Measurements from ENCODE around the gene CDKN2AIPNL. TPM values are rescaled to one million over a fixed set of nuclear protein-coding genes. Genes with fewer than 3 reads are reported as not detected.

Gene CDKN2AIPNL, protein sequence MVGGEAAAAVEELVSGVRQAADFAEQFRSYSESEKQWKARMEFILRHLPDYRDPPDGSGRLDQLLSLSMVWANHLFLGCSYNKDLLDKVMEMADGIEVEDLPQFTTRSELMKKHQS
- total RNA-seq = 10 to 100 TPM; 15.0 to 19.3 TPM
- long read RNA-seq, transcript CDKN2AIPNL-202 (3 exons, 1,223 nt) = major isoform, 33 of 40 reads
- long read RNA-seq, partial matches to known transcripts = 0 of 40 reads
- long read RNA-seq, other reads (novel, unspliced or antisense) = 6 of 40 reads

DNA sequence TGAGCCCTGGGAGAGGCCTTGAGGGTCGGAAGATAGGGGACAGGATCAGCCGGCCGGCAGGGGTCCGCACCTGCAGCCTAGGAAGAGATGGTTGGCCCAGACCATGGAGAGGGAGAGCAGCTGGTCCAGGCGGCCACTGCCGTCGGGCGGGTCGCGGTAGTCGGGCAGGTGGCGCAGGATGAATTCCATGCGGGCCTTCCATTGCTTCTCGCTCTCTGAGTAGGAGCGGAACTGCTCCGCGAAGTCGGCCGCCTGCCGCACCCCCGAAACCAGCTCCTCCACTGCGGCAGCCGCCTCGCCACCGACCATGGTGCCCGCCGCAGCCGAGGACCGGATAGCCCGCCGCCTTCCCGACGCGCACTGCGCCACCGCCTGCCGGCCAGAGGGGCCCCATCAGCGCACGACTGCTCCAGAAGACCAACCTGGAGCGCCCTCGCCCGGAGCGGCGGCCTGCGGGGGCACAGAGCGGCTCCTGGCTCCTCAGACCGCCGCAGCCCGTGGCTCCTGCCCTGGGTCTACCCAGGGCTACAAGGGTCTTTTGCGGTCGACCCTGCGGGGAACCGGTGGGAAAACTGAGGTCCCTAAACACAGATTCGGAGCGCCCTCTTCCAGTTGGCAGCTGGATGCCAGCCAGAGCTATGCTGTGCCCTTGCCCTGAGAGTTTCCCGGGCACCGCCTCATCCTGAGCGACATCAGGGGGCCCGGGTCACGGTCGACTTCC, at the start of gene CDKN2AIPNL:
CDKN2AIPNL (minus strand) TSS at position 336 of the 721 bp plus-strand sequence; CDS start at position 309, 27 bp downstream.
- ATAC-seq = peak; percentile 92
- intact Hi-C loops (cut with DNase I, micrococcal nuclease) = loop anchor here in 1 of 2 donors (10.0 kb wide), 1 partner anchor 113 kb away; the partner anchor contains the start of gene JADE2

DNA sequence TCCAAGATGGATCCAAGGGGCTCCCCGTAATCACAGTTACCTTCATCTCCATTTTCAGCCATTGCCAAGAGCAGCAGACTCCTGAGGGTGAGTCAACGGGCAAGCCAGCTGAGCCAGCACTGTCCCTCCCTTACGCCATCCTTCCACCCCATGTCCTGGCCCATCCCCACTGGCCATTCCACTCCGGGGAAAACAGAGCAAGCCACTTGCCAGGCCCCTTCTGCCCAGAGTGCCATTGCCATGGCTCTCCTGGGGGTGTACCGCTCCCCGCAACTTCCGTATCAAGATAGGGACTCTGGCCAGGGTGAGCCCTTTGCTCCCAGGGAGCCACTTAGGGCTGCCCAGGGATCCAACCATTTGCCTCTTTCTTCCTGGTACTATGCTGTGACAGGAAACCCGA, 48.9 kb upstream of the CDKN2AIPNL start:
- intact Hi-C loops (cut with DNase I, micrococcal nuclease) = loop anchor here in 1 of 2 donors (10.0 kb wide), 1 partner anchor 64 kb away; the partner anchor contains the start of gene JADE2
- DNase-seq (peak in 1 of 2 donors; percentile 22), ATAC-seq (no peak)

More for the DNA sequence above, at the start of gene CDKN2AIPNL:
- DNase-seq = peak; percentile 92 to 95

DNA sequence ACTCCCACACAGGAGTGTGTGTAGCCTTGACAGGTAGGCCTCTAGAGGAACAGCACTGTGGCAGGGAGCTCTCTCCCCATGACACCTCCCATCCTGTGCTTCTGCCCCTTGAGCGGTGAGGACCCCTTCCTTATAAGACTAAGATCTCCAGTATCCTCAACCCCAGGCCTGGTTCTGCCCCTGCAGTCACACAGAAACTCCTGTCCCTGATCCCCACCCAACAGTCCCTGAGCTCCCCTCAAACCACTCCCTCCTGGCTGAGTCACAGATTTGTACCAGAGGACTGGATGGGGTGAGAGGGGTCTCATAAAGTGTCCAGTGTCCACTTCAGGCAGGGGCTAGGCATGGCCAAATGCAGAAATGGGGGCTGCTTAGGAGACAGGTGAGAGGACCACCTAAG, 47.8 kb upstream of the CDKN2AIPNL start:
- DNase-seq (no peak), ATAC-seq (no peak)
- intact Hi-C loops (cut with DNase I, micrococcal nuclease) = no loop called here

DNA sequence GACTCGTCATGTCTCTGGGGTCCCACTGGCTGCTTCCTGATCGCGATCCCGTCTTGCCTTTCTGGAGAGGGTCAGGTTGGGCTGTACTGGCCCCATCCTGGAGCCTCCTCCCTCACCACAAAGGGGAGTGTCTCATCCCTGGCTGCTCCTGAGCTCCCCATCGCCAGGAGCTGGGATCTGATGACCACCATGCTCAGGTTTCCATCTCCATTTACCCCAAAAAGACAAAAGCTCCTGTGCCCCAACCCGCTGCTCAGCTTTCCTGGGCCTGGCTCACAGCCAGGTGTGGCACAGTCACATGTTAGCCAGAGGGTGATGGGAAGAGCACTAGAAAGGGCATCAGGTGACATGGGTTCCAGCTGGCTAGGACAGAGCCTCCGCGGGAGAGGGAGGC, 47.3 kb upstream of the CDKN2AIPNL start:
- DNase-seq (no peak), ATAC-seq (no peak)
- intact Hi-C loops (cut with DNase I, micrococcal nuclease) = no loop called here

DNA sequence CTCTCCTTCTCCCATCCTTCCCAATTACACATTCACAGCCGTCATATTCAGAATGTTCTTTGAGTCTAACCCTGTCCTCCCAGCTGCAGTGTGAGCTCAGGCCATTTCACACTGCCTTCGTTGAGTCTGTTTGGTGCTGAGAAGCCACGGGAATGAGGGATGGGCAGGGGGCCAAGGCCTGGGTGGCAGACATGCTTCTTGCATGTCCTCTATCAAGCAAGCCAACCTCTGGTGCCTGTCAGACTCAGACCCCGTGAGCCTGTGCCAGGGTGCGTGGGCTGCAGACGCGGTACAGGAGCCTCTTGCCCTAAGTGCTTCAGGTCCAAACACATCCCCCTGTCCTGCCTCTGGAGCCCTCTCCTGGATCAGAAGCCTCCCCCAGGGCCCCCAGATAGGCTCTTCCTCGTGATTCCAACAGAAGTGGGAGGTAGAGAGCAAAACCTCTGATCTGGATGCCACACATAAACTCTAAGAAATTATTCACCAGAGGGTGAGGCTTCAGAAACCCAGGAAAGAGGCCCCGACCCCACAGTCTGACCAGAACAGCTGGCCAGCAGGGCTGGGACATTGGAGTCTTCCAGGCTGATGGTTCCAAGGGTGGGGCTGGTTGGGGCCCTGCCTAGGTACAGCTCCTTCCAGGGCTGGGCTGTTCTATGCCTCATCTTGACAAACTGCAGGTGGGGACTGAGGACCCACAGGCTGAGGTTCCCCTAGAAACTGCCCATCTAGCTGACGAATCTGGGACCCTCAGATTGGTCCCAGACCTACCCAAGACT, 46.7 kb upstream of the CDKN2AIPNL start:
- DNase-seq = peak in 1 of 2 donors; percentile 32
- peak; percentile 75 for ATAC-seq
- intact Hi-C loops (cut with DNase I, micrococcal nuclease) = no loop called here

DNA sequence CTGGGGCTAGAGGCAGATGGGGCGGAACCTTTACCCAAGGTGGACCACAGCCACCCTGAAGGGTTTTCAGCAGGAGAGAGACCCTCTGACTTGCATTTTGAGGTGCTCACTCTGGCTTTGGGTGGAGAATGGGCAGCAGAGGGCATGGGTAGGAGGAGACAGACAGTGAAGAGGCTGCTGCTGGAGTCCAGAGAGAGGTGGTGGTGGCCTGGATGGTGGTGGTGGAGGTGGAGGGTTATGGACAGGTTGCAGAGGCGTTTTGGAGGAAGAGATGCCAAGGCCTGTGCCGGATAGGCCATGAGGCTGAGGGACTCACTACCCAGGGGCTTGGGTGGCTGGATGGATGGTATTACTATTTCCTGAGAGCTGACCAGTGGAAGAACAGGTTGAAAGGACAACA, 46.1 kb upstream of the CDKN2AIPNL start:
- DNase-seq (no peak), ATAC-seq (no peak)
- intact Hi-C loops (cut with DNase I, micrococcal nuclease) = no loop called here

DNA sequence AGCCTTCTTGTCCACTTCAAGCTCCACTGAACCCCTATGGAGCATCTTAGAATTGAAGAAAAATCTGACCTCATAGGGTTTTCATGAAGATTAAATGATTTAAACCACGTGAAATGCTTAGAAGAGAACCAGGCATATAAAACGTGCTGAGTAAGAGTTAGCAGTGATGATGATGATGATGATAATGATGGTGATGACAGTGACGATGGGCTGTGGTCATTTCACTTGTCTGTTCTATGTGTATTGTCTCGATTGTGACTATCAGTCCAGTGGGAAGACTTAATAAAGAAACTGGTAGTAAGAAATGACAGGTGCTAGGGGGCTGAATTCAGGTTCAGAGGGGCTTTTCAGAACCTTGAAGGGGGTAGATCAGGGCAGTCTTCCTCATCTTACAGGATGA, 45.1 kb upstream of the CDKN2AIPNL start:
- DNase-seq = no peak
- no peak for ATAC-seq
- intact Hi-C loops (cut with DNase I, micrococcal nuclease) = no loop called here

DNA sequence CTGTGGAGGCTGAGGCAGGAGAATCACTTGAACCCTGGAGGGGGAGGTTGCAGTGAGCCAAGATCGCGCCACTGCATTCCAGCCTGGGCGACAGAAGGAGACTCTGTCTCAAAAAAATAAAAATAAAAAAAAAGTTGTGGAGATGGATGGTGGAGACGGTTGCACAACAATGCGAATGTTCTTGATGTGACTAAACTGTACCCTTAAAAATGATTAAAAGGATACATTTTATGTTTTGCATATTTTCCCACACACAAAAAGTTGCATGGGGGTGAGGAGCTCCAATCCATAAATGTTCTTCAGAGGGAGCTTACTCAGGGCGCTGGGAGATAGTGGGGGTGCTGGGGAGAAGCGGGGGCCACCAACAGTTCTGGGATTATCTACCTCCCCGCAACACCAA, 43.8 kb upstream of the CDKN2AIPNL start:
- intact Hi-C loops (cut with DNase I, micrococcal nuclease) = no loop called here
- no peak for DNase-seq
- ATAC-seq = no peak

DNA sequence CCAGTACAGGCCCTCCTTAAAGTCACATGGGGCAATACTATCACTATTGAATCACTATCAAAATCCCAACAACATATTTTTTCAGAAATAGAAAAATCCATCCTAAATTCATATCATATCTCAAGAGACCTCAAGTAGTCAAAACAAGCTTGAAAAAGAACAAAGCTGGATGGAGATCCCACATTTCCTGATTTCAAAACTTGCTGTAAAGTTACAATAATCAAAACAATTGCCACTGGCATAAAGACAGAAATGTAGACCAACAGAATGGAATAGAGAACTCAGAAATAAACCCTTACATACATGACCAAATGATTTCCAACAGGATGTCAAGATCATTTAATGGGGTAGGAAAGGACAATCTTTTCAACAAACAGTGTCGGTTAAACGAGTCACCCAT, 41.3 kb upstream of the CDKN2AIPNL start:
- ATAC-seq (no peak), DNase-seq (no peak)
- intact Hi-C loops (cut with DNase I, micrococcal nuclease) = no loop called here

DNA sequence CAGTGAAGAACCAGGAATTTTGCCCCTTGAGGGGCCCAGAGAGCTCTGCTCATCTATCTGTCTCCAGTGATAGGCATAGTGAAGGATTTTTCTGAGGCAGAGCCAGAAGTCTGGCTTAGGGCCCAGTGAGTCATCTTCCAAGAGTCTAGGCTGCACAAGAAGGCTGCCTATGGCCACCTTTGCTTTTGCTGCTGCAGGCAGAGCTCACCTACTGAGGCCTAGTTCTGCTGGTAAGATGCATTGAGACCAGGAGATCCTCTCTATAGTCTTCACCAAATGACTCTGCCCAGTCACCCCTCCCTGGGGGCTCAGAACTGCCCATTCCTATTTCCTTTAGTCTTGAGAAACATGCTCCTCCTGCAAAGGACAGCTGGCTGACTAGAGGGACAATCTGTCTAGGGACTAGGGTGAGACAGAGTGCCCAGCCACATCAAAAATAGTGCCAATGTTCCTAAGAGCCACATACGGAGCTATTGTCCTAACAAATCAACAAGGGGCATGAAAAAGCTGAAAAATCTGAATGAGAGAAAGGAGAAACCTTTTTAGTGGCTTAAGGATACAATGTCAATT, 40.3 kb upstream of the CDKN2AIPNL start:
- intact Hi-C loops (cut with DNase I, micrococcal nuclease) = no loop called here
- ATAC-seq (peak; percentile 42), DNase-seq (peak; percentile 31 to 39)

DNA sequence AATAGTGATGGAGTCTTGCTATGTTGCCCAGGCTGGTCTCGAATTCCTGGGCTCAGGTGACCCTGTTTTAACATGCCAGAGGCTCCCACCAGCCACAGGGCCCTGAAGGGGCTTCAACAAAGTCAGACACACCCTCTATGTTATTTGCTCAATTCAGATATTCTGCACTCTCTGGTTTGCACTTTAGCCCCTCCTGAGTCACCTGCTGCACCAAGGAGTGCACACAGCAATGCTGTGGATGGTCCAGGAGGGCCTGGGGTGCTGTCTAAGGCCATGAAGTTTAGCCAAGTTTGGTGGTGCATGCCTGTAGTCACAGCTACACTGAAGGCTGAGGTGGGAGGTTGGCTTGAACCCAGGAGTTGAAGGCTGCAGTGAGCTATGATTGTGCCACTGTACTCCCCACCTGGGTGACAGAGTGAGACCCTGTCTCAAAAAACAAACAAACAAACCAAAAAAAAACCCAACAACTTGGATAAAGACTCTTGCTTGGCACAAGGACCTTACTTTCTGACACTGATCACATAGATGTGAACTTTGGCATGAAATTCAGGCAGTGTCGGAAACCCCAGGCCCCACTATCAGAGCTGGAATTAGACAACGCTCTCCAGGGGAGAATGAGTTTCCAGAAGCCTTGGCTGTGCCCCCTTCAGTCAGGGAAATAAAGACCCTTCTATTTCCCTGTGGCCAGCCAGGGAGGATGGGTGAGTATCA, 39.7 kb upstream of the CDKN2AIPNL start:
- intact Hi-C loops (cut with DNase I, micrococcal nuclease) = no loop called here
- DNase-seq = no peak
- ATAC-seq = no peak

DNA sequence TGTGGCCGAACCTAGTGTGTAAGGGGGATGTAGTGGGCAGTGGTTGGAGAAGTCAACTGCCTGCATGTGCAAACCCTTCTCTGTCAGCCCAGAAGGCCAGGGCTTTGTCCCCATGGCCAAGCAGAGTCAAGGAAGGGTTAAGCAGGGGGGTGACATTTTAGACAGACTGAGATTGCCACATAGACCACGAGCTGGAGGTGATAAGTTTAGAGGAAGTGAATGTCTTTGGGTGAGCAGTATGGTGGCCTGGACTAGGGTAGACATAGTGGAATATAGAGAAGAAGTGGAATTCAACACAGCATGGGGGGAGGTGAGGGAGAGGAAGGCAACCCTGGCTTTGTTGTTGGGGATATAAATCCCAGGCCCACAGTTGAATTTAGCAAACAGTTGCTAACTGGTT, 38.7 kb upstream of the CDKN2AIPNL start:
- intact Hi-C loops (cut with DNase I, micrococcal nuclease) = no loop called here
- ATAC-seq (no peak), DNase-seq (no peak)

DNA sequence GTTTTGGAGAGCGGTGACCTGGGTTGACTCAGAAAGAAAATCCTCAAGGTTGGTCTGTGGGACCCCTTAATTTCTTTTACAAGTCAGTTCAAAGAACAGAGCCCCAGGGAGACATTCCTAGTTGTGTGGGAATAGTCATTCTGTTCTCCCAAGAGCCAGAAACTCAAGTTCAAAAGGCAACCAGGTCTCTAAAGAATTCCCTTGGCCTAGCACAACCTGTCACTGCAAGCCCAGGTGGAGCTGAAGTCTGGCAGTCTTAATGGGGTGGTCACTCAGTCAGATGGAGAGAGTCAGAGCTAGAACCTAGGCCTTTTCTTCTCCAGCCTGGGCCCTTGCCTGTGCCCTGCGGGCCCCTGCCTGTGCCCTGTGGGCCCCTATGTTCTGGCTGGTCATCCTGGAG, 37.5 kb upstream of the CDKN2AIPNL start:
- ATAC-seq (no peak), DNase-seq (no peak)
- intact Hi-C loops (cut with DNase I, micrococcal nuclease) = no loop called here

DNA sequence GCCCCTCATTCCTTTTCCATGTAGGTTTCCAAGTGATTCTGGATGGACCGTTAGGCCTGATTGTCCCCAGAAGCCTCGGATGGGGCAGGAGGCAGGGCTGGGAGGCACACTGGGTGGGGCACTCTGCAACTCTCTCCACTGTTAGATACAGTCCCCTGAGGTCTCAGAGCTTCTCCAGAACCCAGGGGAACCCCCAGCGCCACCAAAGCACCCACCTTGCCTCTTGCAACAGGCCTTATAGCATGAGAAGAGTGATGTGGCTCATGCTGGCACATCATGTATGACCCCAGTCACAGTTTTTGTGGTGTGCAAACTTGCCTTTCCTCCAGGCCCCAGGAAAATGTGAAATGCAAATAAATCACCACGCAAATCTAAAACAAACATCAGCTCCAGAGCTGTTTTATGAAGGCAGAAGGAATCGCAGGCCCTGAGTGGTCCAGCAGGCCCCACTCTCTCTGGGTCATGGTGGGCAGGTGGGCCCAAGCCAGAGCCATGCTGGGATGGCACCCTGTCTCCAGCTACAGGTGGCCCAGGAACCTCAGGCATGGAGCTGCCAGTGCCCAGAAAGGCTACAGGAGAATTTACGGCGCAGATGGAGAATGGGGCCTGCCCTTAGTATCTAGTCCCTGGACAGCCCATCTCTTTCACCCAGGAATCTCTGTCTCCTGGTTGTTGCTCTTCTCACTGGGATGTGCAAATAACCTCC, 36.3 kb upstream of the CDKN2AIPNL start:
- intact Hi-C loops (cut with DNase I, micrococcal nuclease) = no loop called here
- ATAC-seq = no peak
- DNase-seq = no peak

DNA sequence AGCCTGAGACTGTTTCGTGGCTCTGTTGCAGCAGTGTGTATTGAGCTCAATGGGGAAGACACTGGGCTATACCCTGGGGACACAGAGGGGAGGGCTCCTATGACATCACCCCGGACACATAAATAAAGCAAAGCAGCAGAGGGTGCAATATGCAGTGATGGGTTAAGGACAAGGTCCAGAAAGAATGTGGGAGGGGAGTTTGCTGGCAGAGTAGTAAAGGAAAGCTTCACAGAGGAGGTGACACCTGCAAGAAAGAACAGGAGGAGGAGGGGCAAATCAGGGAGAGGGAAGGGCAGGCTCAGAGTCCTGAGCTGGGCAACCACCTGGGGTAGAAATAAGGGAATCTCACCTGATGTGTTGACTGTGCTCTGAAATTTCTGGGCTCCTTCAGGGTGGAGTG, 35.3 kb upstream of the CDKN2AIPNL start:
- DNase-seq (peak; percentile 38 to 62), ATAC-seq (peak; percentile 90)
- intact Hi-C loops (cut with DNase I, micrococcal nuclease) = no loop called here

DNA sequence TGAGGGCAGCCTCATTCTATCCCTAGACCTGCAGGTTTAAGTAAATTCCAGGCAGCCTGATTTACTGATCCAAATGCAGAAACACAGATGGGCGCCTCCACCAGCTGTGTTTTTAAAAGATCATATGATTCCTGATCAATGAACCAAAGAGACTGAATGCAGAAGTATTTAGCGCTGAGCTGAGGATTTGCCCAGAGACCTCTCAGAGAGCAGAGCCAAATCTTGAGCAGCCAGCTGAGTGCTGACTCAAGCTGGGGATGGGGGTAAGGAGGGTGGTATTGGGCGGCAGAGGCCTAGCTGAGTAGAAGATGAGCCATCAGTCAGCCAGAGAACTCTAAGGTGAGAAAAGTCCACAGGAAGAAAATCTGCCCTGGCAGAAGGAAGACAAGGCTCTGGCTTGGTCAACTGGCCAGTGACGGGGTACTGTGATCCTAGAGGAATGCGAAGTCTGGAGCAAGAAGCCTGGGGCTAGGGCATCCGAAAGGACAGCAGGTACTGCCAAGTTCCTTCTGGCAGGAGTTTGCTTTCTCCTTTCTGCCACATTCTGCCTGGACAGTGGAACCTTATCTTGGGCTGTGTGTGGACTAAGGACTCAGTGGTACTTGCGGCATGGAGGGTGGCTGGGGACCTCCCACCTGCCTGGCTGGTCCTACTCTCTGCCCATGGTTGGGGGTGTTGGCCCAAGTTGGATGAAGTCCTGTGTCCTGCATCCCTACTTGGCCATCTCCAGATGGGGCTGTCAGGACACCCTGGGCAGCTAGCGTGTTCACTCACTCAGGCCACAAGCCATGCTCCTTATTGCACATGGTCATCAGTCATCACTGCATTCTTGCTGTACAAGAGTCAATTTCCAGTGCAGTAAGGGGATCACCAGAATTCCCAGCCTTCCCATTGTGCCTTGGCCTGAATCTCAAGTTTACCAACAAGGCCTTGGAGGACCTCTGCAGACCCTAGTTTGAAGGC, 34.5 kb upstream of the CDKN2AIPNL start:
- DNase-seq = no peak
- ATAC-seq = no peak
- intact Hi-C loops (cut with DNase I, micrococcal nuclease) = no loop called here

DNA sequence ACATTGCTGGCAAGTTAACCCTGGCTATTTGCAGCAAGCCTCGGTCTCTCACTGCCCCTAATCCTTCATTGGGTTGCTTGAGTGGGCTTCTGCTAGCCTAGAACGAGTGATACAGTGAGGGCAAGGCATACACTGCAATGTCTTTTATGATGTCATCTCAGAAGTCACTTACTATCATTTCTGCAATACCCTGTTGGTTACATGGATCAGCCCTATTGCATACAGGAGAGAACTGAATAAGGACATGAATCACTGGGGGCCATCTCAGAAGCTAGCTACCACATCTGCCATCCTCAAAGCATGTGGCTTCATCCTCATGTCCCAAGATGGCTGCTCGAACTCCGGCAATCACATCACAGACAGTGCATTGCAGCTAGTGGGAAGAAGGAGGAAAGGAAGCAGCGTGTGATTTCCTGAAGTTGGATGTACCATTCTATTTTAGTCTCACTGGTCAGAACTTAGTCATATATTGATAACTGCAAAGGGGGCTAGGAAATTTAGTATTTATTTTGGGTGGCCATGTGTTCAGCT, 33.3 kb upstream of the CDKN2AIPNL start:
- DNase-seq (no peak), ATAC-seq (no peak)
- intact Hi-C loops (cut with DNase I, micrococcal nuclease) = no loop called here

Data from left colon (tissue), 2 donors.